HCT116 (cell line): ENCODE data around the gene SLC6A12. TPM values are rescaled to one million over a fixed set of nuclear protein-coding genes. Genes with fewer than 3 reads are reported as not detected.

Experiments
- ATAC-seq: fragments of 200-7000 bp; cut with Tn5 transposase; 2 replicates; pipeline ENCODE4 v1.9.1; 2020; ENCODE audit warnings: mild to moderate bottlenecking, moderate library complexity
- BruUV-seq: library from RNA; stranded (reverse); fragments of 400-500 nt; replicated peaks from 2 replicates; lab custom pipeline; 2021; lab: Mats Ljungman, UMichigan
- CTCF ChIA-PET: fragments of 300-600 bp; sonication (Branson Sonifier 250); formaldehyde crosslinking; loops from one replicate; lab custom pipeline; 2021; ENCODE audit warnings: antibody characterized with exemption; lab: Charles Lee
- POLR2A ChIA-PET: fragments of 300-600, 350-600 bp; sonication (Branson Sonifier 250); formaldehyde crosslinking; loops from one replicate; lab custom pipeline; 2021; ENCODE audit warnings: antibody characterized with exemption; lab: Charles Lee
- RAD21 ChIA-PET, 2 experiments: fragments of 300-600 bp; sonication (Branson Sonifier 250); formaldehyde crosslinking; loops; one replicate each; lab custom pipeline; 2023; ENCODE audit warnings: low total read pairs in 2 of 2; ENCODE audit not compliant: uncharacterized antibody in 2 of 2, unreplicated experiment in 2 of 2, low non-redundant PET in 1 of 2; lab: Charles Lee
- DNase-seq: peaks from one replicate; pipeline ENCODE4 v3.0.0-alpha.2; 2010; ENCODE audit warnings: low read depth, low spot score
- H2AFZ ChIP-seq: fragments of 200-600 bp; shearing (Covaris generic), sonication (generic); 2 replicates; pipeline ENCODE4 v1.6.1; 2017; ENCODE audit warnings: low read depth, mixed run types, mixed read lengths, antibody characterized with exemption, low read length; ENCODE audit not compliant: poor library complexity, severe bottlenecking
- H3K27ac ChIP-seq: 2 replicates; pipeline ENCODE4 v1.5.1; 2012; ENCODE audit warnings: low read depth, low read length
- H3K27me3 ChIP-seq: fragments of 200-600 bp; sonication (generic); 2 replicates; pipeline ENCODE4 v1.6.1; 2016; ENCODE audit warnings: mixed run types, low read length, mixed read lengths; ENCODE audit not compliant: insufficient read depth
- H3K36me3 ChIP-seq, 2 experiments: fragments of 200-500 bp in 1 of 2; fragments of 200-600 bp in 1 of 2; sonication (Bioruptor generic) in 1 of 2; sonication (generic) in 1 of 2; 2 replicates each; pipeline versions ENCODE4 v1.5.1 to v1.6.1; 2014 to 2016; ENCODE audit warnings: low read length in 2 of 2, inconsistent platforms in 1 of 2, mixed read lengths in 1 of 2, mixed run types in 1 of 2; ENCODE audit not compliant: insufficient read depth in 2 of 2, control insufficient read depth in 1 of 2
- H3K4me1 ChIP-seq, 2 experiments: fragments of 200-600 bp in 1 of 2; sonication (generic) in 1 of 2; 2 replicates each; pipeline versions ENCODE4 v1.5.1 to v1.6.1; 2012 to 2017; ENCODE audit warnings: low read length in 2 of 2, inconsistent platforms in 1 of 2, mild to moderate bottlenecking in 1 of 2, mixed read lengths in 1 of 2, mixed run types in 1 of 2, moderate library complexity in 1 of 2; ENCODE audit not compliant: insufficient read depth in 2 of 2, control insufficient read depth in 1 of 2
- H3K4me2 ChIP-seq: fragments of 200-600 bp; sonication (generic); 2 replicates; pipeline ENCODE4 v1.6.1; 2017; ENCODE audit warnings: mixed run types, low read length, mixed read lengths
- H3K4me3 ChIP-seq, 2 experiments: fragments of 200-600 bp in 1 of 2; sonication (generic) in 1 of 2; replicated peaks in 1 of 2; 2 replicates each; pipeline ENCODE4 v1.5.1; 2011 to 2016; ENCODE audit warnings: low read length in 2 of 2, control low read depth in 1 of 2, low read depth in 1 of 2, mild to moderate bottlenecking in 1 of 2, mixed read lengths in 1 of 2, mixed run types in 1 of 2
- H3K79me2 ChIP-seq: fragments of 200-600 bp; sonication (generic); 2 replicates; pipeline ENCODE4 v1.6.1; 2017; ENCODE audit warnings: mild to moderate bottlenecking, mixed run types, low read length, moderate library complexity, mixed read lengths; ENCODE audit not compliant: insufficient read depth
- H3K9ac ChIP-seq: fragments of 200-600 bp; sonication (generic); 2 replicates; pipeline ENCODE4 v1.6.1; 2016; ENCODE audit warnings: low read length, mixed read lengths
- H3K9me2 ChIP-seq: fragments of 200-600 bp; sonication (generic), shearing (Covaris generic); 2 replicates; pipeline ENCODE4 v1.6.1; 2017; ENCODE audit warnings: mixed run types, mild to moderate bottlenecking, moderate library complexity; ENCODE audit not compliant: insufficient read depth
- H3K9me3 ChIP-seq, 2 experiments: fragments of 200-500 bp in 1 of 2; fragments of 200-600 bp in 1 of 2; sonication (Bioruptor generic) in 1 of 2; sonication (generic) in 1 of 2; 2 replicates each; pipeline ENCODE4 v1.6.1; 2014 to 2017; ENCODE audit warnings: low read length in 2 of 2, mixed read lengths in 2 of 2, inconsistent platforms in 1 of 2, low read depth in 1 of 2, mild to moderate bottlenecking in 1 of 2, mixed run types in 1 of 2, moderate library complexity in 1 of 2; ENCODE audit not compliant: control insufficient read depth in 1 of 2, insufficient read depth in 1 of 2
- H4K20me1 ChIP-seq: fragments of 200-600 bp; sonication (generic), shearing (Covaris generic); 2 replicates; pipeline ENCODE4 v1.6.1; 2017; ENCODE audit warnings: mixed run types, mild to moderate bottlenecking, moderate library complexity; ENCODE audit not compliant: insufficient read depth
- CTCF ChIP-seq, 3 experiments: fragments of 200-600 bp in 1 of 3; sonication (generic) in 1 of 3; IDR thresholded peaks in 2 of 3; conservative IDR thresholded peaks in 1 of 3; 2 replicates each; pipeline ENCODE4 v1.5.1; 2012 to 2017; ENCODE audit warnings: low read depth in 2 of 3, low read length in 2 of 3, antibody characterized with exemption in 1 of 3, borderline replicate concordance in 1 of 3, control low read depth in 1 of 3, mild to moderate bottlenecking in 1 of 3, mixed read lengths in 1 of 3, mixed run types in 1 of 3, moderate library complexity in 1 of 3; ENCODE audit not compliant: insufficient read depth in 1 of 3
- ELF1 ChIP-seq: IDR thresholded peaks from 2 replicates; pipeline ENCODE4 v1.6.1; 2012; ENCODE audit warnings: low read depth, borderline replicate concordance
- SIN3A ChIP-seq: IDR thresholded peaks from 2 replicates; pipeline ENCODE4 v1.6.1; 2012; ENCODE audit warnings: low read depth
- YY1 ChIP-seq: IDR thresholded peaks from 2 replicates; pipeline ENCODE4 v1.6.1; 2011; ENCODE audit warnings: low read length, low read depth, moderate library complexity, mild to moderate bottlenecking; ENCODE audit not compliant: insufficient replicate concordance; ENCODE audit errors: extremely low read depth
- ZBTB33 ChIP-seq: IDR thresholded peaks from 2 replicates; pipeline ENCODE4 v1.6.1; 2011; ENCODE audit warnings: mild to moderate bottlenecking, low read length, moderate library complexity; ENCODE audit not compliant: insufficient replicate concordance; ENCODE audit errors: extremely low read depth
- ZFX ChIP-seq: fragments of 450-650 bp; IDR thresholded peaks from 2 replicates; pipeline ENCODE4 v1.6.1; 2017
- ZNF274 ChIP-seq: fragments of 200-500 bp; sonication (Bioruptor generic); IDR thresholded peaks from 2 replicates; pipeline ENCODE4 v1.6.1; 2014; ENCODE audit warnings: mild to moderate bottlenecking, low read depth, low read length, inconsistent platforms
- intact Hi-C: fragments of 100-400 bp; cut with micrococcal nuclease; formaldehyde crosslinking; loops from 2 replicates; pipeline ENCODE4 v1.10.0; 2022
- total RNA-seq: library from RNA; stranded (reverse); gene quantifications from one replicate; pipeline ENCODE4 v1.2.1, GENCODE V29; 2021; ENCODE audit not compliant: unreplicated experiment

The SLC6A12 gene
- total RNA-seq, 1 experiment from 2014 or later, result 0.64 TPM

GRCh38 chr12:198705-199104 lies 15.3 kb downstream of the SLC6A12 start:
- Histone ChIP-seq H4K20me1 (no peaks in the 10 kb centered on the region), H3K4me3 (no peak overlapping the region), H3K79me2 (no peaks in the 10 kb centered on the region)
- no peak for TF ChIP-seq ZBTB33
- TF ChIP-seq ZFX, result no peak
- no peak for TF ChIP-seq ZNF274
- no peak for TF ChIP-seq CTCF (IDR thresholded peaks at IDR 0.05 in 2 of 3, conservative IDR thresholded peaks at IDR 0.05 in 1 of 3; ENCODE audit: borderline replicate concordance in 1 of 3, insufficient read depth in 1 of 3, low read depth in 2 of 3, low read length in 2 of 3)
- TF ChIP-seq YY1, result no peak
- no peak for TF ChIP-seq SIN3A
- TF ChIP-seq ELF1, result no peak
- TF ChIP-seq, all 23 proteins: peak for 0
- intact Hi-C loops, result no loop called here
- Histone ChIP-seq H2AFZ (no peak overlapping the region), H3K9me2 (no peaks in the 10 kb centered on the region), H3K9me3 (no peaks in the 10 kb centered on the region), H3K4me2 (no peak overlapping the region), H3K27ac (no peak overlapping the region), H3K36me3 (no peaks in the 10 kb centered on the region), H3K4me1 (no peaks in the 10 kb centered on the region; a peak in 1 of 4 replicates), H3K9ac (no peak overlapping the region), H3K27me3 (peaks cover 6% of the 10 kb centered on the region; the same call in 1 of the 2 replicates)
- ChIA-PET CTCF (no interaction called here), RAD21 (no interaction called here), POLR2A (no interaction called here)
- no peak for DNase-seq
- ATAC-seq, result no peak
- BruUV-seq, result no TSS peak
